Glomerular visceral epithelial cell (primary cell): ENCODE data around the gene RAC3.
A peak's percentile ranks its signal among the peaks of the same experiment; 100 is the strongest.

ENCODE experiments used
- DNase-seq: peaks from one replicate; pipeline ENCODE4 v3.0.0-alpha.2; 2016; ENCODE audit errors: extremely low spot score

The RAC3 gene

DNA sequence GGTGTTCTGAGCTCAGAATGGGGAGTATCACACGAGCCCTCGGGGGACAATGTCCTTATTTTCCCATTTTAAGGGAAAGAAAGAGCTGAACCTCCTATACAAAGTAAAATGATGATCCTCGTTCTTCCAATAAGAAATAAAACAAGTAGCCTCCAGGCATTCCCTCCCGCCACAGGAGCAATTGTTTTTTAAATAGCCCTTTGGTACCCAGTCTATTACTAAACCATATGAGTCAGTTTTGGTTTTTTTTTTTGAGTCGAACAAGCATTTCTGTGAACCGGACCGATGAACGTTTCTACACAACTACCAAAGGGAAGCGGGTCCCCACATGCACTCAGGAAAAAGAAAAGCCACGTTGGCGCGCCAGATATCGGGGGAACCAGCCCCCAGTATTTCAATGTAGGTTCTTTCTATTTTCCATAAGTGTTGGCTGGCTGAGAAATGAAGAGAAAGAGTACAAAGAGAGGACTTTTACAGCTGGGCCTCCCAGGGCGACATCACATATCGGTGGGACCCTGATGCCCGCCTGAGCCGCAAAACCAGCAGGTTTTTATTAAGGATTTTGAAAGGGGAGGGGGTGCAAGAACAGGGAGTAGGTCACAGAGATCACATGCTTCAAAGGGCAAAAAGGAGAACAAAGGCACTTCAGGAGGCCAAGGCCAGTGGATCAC lies 9.8 kb downstream of the RAC3 start:
- DNase-seq, result no peak

DNA sequence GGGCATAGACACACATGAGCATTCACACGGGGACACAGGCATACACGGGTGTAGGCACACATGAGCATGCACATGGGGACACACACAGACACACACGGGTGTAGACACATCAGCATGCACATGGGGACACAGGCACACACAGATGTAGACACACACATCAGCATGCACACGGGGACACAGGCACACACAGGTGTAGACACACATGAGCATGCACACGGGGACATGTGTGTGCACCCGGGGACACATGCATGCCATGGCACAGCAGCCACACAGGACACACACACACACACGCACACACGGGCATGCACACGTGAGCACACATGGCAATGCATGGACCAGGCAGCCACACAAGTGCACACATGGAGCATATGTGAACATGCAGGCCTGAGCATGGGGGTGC lies 11.2 kb downstream of the RAC3 start:
- DNase-seq, result no peak

DNA sequence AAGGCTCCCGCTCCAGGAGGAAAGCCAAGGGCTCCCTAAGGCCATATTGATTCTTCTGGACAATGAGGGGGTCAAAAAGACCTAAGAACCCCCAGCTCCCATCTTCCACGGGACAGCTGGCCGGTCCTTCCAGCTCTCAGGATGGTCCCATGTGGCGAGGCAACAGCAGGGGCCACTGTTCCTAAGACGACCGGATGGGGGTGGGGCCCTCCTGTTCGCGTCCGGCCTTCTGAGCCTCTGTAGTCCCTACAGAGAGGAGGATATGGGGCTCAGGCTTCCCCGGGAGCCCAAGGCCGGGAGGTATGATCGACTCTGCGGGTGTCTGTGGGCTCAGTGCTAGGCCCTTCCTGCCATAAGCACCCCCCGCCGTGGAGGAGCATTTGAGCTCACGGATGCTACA lies 12.0 kb downstream of the RAC3 start:
- DNase-seq, result no peak

DNA sequence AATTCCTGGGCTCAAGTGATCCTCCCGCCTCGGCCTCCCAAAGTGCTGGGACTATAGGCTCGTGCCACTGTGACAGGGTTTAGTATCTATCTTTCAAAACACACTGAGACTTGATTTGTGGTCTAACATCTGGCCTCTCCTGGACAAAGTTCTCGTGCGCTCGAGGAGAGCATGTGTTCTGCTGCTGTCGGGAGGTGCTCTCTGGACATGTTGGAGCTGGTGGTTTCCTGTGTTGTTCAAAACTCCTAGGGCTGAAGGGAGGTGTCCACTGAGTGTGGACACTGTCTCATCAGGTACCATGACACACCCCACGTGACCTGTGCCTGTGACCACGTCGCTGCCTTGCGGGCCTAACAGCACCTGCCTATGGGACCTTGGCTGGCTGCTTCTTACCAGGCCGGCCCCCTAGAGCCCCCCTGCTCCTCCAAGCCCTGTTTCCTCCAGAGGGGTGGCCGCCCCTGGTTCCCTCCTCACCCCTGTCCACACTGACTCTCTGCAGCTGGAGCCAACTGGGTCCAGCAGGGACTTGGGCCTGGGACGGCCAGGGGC lies 14.5 kb downstream of the RAC3 start:
- no peak for DNase-seq

DNA sequence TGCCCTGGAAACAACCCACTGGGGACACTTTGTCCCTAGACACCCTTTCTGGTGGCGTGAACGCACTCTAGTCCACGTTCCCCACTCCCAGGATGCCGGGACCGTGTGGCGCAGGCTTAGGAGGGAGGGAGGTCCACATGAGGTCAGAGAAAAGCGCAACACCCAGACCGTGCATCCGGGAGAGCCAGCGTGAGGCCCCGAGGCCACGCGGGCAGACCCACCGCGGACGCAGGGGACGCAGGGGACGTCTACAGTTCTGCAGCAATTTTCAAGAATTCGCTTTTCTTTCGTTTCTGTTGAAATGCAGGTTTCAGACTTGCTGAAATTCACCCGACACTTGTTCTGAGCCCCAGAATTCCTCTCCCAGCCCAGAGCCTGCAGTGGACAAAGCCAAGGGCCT lies 15.4 kb downstream of the RAC3 start:
- no peak for DNase-seq

DNA sequence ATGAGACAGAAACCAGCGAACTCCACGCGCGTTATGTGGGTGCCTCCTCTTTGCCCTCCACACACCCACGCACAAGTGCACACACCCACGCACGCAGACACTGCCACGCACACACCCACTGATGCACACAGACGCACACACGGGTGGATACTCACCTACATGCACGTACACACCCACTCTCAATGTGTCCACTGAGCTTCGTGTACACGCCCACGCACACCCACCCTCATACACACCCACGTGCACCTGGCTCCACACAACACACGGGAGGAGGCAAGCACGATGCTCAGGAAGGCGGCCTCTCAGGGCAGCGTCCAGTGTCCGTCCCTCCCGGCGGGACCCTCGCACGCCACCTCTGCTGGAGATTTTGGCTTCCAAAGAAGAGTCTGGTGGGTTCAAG lies 15.9 kb downstream of the RAC3 start:
- no peak for DNase-seq

DNA sequence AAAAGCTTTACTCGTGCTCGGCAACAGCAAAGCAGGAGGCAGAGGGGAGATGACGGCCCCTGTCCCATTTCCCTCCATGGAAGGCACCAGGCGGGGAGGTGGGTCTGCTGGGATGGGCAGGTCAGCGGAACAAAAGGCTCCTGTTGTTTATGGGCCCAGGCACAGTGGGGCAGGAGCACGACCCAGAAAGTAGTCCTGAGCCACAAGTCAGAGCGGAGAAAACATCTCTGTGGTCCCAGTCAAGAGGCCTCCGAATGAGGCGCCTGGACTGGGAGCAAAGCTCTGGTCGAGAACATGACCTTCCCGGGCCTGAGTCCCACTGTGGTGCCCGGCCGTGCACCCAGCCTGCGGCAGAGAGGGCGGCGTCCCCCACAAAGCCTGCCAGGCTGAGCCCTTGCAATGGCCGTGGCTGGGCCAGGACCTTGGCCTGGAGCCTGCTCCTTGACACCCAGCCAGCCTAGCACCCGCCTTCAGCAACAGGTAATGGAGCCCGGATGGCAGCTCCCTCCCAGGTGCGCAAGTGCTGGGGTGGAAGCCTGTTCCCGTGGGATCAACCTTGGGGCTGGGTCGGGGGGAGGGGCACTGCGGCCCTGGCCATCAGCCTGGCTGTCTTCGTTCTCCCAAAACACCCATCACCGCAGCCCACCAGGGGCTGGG lies 16.6 kb downstream of the RAC3 start:
- no peak for DNase-seq

DNA sequence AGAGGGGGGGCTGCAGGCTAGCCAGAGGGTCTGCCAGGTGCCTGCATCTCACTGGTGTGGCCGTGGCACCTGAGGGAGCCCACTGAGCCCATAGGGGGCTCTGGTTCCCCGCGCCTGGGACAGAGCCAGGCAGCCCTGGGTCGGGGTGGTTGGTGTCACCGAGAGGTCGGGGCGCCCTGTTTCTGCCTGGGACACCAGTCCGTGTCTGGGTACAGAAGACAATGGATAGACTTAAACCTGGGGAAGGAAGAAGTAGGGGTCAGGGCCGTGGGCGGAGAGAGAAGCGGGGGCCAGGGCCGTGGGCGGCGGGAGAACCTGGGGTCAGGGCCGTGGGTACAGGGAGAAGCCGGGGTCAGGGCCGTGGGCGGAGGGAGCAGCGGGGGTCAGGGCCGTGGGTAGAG lies 17.1 kb downstream of the RAC3 start:
- DNase-seq, result no peak

DNA sequence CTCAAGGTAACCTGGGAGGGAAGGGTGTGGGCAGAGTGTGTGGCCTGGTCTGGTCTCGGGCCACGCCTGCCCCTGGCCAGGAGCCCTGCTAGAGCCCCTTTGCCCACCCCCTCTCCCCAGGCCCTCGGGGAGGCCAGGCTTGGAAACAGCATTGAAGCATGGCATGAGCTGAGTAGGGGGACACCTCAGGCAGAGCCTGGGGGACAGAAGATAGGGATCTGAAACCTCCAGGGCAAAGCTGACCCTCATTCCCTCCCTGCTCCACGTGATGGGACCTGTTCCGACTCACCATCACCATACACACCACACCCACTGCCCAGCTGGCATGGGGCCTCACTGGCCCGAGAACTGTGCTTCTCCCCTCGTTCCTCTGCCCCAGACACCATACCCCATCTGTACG lies 17.6 kb downstream of the RAC3 start:
- DNase-seq, result no peak

DNA sequence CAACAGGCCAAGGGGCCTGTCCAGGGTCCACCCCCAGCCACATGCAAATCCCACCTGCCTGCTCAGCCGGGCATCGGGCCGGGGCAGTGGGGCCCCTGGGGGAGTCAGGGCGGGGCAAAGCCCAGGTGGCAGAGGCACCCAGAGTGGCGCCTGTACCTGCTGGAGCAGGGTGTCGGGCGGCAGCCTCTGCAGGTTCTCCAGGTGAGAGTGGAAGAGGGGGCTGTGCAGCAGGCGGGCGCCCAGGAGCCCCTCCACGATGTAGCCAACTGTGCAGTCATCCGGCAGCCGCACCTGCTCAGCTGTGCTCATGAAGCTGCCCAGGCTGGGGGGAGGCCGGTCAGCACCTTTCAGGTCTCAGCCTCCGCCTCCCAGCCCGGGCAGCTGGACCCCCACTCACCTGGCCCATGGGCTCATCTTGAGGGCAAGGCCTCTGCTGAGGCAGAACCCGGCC lies 18.1 kb downstream of the RAC3 start:
- DNase-seq, result no peak

DNA sequence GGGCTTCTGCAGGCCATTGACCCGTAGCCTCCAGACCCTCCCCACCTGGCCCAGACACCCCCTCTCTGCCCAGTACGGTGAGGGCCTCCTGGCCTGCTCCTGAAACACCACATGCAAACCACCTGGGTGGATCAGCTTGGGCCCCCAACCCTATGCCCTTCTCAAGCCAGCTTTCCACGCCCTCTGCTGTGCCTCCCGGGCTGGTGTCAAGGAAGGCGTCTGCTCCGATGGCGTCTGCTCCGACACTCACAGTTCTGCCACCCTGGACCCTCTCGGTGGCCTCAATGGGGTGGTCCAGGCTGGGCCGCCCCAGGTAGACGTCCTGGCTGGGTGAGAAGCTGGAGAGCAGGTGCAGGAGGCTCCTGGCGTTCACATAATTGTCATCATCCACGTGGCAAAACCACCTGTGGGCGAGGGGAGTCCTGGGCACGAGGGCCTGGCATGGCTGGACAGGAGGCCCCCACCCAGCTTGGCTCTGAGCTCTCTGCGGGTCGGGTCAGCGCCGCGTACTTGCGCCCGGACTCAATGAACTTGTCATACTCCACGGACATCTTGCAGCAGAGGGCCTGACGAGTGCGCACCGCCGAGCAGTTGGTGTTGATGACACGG lies 18.8 kb downstream of the RAC3 start:
- DNase-seq, result no peak

DNA sequence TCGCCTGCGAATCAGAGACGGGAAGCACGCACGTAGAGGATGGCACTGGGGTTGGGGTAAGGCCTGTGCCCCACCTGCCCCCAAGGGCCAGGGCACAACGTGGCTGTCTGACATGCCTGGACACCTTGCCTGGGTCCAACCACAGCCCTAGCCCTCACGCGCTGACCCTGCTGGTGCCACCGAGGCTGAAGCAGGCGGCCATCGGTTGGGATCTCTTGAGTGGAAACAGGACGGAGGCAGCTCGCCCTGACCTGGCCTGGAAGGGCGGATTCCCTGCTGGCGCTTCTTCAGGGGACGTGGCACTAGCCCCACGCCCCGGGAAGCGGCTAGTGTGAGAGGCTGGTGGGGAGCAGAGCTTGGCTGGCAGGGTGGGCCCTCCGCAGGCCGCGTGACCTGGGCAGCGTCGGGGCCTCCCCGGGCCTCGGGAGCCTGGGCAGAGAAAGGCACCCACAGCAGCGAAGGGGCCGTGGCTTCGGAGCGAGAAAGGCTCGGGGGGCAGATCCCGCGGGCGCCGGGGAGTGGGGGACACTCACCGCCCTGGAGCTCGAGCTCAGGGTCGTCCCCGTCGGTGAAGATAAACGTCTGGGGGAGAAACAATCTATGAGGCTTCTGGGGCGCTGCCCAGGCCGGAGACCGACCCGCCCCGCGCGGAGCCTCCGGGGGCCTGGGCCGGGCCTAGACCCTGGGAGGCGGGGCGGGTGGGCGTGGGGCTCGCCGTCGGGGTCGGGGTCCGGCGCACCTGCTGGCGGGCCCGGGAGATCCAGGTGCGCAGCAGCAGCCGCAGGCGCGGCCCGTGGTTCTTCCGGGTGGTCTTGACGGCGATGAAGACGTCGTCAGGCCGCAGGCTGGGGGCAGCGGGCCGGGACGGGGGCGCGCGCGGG lies 19.5 kb downstream of the RAC3 start:
- no peak for DNase-seq

DNA sequence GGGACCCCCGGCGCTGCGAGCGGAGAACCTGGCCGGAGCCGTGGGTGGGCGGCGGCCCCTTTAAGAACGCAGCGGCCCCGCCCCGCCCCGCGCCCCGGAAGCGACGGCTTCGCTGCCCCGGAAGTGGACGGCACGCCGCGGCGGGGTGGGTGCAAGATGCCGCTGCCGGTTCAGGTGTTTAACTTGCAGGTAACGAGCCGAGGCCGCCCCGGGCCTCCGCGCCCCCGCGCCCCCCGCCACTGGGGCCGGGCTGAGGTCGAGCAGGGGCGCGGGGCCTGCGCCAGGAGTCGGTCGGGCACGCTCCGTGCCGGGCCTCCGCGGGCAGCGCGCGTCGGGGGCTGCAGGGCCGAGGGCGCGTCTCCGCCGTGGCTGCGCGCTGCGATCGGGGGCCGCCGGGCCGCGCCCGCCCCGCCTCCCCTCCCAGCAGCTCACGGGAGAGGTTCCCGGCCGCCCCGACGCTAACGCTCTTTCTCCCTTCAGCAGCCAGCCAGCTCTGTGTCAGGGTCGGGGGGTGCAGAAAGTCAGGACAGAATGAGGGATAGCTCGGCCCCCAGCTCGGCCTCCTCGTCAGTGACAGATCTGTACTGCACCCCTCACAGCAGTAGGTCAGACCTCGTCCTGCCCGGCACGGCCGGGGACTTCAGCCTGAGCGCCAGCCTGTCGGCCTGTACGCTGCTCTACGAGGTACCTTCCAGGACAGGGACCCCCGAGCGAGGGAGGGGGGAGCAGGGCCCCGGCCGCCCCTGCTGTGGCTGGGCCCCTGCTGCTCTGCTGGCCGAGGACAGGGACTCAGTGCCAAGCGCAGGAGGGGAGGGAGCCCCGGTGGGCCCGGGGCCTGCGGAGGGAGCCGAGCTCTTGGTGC lies 20.5 kb downstream of the RAC3 start, which contains the start of the genes GPS1 and RFNG:
Gene GPS1, plus strand, starts transcription at position 123 of the 862 bp plus-strand sequence. Its CDS starts 34 bp downstream, at position 157.
Gene RFNG, minus strand, starts transcription at position 36 of the 862 bp plus-strand sequence. CDS start 45 bp downstream, outside the sequence.
- DNase-seq, result peak; percentile 66

DNA sequence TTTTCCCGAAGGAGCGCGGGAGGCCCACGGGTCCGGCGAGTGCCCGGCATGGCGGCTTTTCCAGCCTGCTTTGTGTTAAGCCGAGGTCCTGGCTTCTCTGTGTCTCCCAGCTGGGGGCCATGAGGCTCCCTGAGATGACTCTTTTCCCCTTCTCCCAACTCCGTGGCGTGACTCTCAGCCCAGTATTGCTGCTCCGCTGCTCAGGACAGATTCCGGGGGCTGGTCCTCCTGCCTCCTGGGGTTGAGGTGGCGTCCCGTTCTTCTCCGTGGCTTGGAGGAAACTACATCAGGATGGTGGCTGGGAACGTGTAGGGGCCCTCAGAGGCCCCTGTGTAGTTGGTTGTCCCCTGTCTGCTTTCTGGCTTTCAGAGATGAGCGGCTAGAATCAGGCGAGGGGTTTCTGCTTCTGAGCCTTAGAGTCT lies 21.2 kb downstream of the RAC3 start:
- no peak for DNase-seq

DNA sequence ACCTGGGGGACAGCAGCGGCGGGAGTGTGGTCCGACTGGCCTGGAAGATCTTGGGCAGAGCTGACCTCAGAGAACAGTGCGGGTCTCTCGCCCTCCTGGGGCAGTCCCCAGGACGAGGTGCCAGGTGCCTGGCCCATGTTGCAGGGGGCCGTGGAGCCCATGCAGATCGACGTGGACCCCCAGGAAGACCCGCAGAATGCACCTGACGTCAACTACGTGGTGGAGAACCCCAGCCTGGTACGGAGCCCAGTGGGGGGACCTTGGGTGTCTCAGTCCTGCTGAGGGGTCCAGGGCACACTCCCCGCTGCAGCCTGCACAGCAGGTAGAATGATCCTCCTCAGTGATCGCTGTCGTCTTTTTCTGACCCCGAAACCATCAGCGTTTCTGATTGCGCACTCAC lies 21.7 kb downstream of the RAC3 start:
- no peak for DNase-seq

DNA sequence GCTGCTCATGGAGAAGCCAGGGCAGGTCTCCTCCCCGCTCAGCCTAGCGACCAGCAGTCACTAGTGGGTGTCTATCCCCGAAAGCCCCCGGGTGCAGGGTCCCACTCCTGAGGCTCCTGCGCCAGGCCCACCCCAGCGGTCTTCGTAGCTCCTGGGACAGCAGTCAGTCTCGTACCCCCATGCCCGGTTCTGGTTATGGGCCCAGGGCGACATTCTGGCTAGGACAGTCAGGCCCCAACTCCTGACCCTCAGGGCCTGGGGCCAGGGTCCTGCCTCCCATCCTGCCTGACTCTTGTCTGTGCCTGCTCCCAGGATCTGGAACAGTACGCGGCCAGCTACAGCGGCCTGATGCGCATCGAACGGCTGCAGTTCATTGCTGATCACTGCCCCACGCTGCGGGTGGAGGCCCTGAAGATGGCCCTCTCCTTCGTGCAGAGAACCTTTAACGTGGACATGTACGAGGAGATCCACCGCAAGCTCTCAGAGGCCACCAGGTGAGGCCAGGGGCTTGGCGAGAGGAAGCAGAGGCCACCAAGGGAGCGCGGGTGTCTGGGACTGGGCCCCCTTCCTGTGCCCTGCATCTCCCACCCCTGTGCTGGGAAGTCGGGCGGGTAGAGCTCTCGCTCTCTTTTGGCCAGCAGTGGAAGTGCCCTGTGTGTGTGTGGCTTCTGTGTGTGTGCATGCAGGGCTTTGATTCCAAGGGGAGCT lies 22.2 kb downstream of the RAC3 start:
- DNase-seq, result no peak

DNA sequence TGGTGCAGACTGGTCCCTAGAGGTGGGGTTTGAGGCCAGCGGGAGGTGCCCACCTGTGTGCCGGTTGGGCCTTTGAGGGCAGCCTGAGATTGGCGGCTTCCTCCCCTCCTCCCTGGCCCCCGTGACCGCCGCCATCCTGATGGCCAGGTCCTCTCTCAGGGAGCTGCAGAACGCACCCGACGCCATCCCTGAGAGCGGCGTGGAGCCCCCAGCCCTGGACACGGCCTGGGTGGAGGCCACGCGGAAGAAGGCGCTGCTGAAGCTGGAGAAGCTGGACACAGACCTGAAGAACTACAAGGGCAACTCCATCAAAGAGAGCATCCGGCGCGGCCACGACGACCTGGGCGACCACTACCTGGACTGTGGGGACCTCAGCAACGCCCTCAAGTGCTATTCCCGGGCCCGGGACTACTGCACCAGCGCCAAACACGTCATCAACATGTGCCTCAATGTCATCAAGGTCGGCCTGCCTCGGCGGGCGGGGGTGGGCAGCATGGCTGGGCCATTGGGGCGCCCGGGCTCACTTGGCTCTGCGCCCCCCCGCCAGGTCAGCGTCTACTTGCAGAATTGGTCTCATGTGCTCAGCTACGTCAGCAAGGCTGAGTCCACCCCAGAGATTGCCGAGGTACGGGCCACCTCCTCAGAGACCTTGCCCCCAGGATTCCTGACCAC lies 23.0 kb downstream of the RAC3 start:
- DNase-seq, result no peak

DNA sequence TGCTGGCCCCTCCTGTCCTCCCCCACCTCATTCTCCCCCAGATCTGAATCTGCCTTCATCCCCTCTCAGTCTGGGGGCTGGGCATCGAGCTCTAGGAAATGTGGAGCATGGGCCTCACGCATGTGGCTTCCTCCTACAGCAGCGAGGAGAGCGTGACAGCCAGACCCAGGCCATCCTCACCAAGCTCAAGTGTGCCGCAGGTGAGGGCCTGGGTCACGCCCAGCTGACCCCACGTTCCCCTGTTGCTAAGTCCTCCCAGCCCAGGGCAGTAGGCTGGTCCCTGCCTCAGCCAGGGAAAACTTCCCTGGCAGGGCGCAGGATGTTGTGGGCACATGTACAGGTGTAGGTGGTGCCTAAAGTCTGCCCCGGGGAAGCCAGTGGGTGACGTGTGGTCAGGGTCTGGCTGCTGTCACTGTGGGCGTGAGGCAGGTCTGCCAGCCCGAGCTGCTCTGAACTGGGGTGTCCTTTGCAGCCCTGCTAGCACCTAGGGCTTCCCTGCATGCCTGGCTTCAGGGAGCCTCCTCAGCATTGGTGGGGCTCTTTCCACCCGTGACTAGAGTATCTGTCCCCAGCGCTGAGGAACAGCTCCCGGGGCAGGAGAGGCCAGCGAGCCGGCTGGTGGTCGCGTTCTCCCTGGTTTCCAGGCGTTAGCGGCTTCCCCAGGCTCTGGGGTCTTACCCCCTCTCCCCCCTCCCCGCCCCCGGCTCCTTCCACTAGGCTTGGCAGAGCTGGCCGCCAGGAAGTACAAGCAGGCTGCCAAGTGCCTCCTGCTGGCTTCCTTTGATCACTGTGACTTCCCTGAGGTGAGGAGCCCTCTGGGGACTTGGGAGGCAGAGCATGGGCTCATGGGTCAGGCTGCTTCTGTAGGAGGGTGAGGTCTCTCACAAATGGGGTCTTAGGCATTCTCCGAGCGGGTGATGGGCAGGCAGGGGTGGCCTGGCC lies 23.8 kb downstream of the RAC3 start:
- DNase-seq, result no peak
